WTC11 (cell line): ENCODE results near the gene ZNF213. TPM values are rescaled to one million over a fixed set of nuclear protein-coding genes. Genes with fewer than 3 reads are reported as not detected.
A peak's percentile ranks its signal among the peaks of the same experiment; 100 is the strongest.

Experiments
- ATAC-seq: fragments of 200-7000 bp; cut with Tn5 transposase; 2 replicates; pipeline ENCODE4 v1.10.0; 2021; ENCODE audit warnings: mild to moderate bottlenecking, moderate library complexity
- CTCF ChIA-PET: fragments of 300-600 bp; sonication (Branson Sonifier 250); formaldehyde crosslinking; loops from one replicate; lab custom pipeline; 2021; ENCODE audit warnings: antibody characterized with exemption; lab: Charles Lee
- POLR2A ChIA-PET: fragments of 350-600 bp; sonication (Branson Sonifier 250); formaldehyde crosslinking; loops from one replicate; lab custom pipeline; 2021; ENCODE audit warnings: antibody characterized with exemption; lab: Charles Lee
- DNase-seq: peaks from one replicate; pipeline ENCODE4 v3.0.0; 2021; ENCODE audit warnings: low spot score
- H3K27ac Mint-ChIP-seq: 2 replicates; pipeline ENCODE4 v1.8.0; 2021; ENCODE audit warnings: mixed read lengths
- H3K27me3 Mint-ChIP-seq: 2 replicates; pipeline ENCODE4 v1.8.0; 2021; ENCODE audit warnings: low read depth, mild to moderate bottlenecking, moderate library complexity, mixed read lengths
- H3K36me3 Mint-ChIP-seq: 2 replicates; pipeline ENCODE4 v1.8.0; 2021; ENCODE audit warnings: mixed read lengths
- H3K4me1 Mint-ChIP-seq: 2 replicates; pipeline ENCODE4 v1.8.0; 2022; ENCODE audit warnings: mixed read lengths
- H3K4me3 Mint-ChIP-seq: 2 replicates; pipeline ENCODE4 v1.8.0; 2021; ENCODE audit warnings: mild to moderate bottlenecking, moderate library complexity, mixed read lengths
- H3K9me3 Mint-ChIP-seq: 2 replicates; pipeline ENCODE4 v1.8.0; 2021; ENCODE audit warnings: mixed read lengths
- ARID4B ChIP-seq: sonication (generic); formaldehyde crosslinking; IDR thresholded peaks from 2 replicates; pipeline ENCODE4 v1.8.0; 2023; ENCODE audit warnings: missing genetic modification reagents, mild to moderate bottlenecking, borderline replicate concordance
- CBFB ChIP-seq: sonication (generic); formaldehyde crosslinking; IDR thresholded peaks from 2 replicates; pipeline ENCODE4 v1.8.1; 2022; ENCODE audit warnings: mild to moderate bottlenecking, low read depth, missing genetic modification reagents
- CREM ChIP-seq: sonication (generic); formaldehyde crosslinking; IDR thresholded peaks from 2 replicates; pipeline ENCODE4 v1.8.1; 2022; ENCODE audit warnings: mild to moderate bottlenecking, missing genetic modification reagents, moderate library complexity
- ELF4 ChIP-seq: sonication (generic); formaldehyde crosslinking; IDR thresholded peaks from 2 replicates; pipeline ENCODE4 v1.8.1; 2022; ENCODE audit warnings: low read depth, mild to moderate bottlenecking, moderate library complexity, missing genetic modification reagents
- FOXK1 ChIP-seq: sonication (generic); formaldehyde crosslinking; IDR thresholded peaks from 2 replicates; pipeline ENCODE4 v1.8.0; 2022; ENCODE audit warnings: mild to moderate bottlenecking, moderate library complexity, missing genetic modification reagents
- GRHL2 ChIP-seq: fragments of 250-450 bp; sonication (Bioruptor Pico); IDR thresholded peaks from 2 replicates; pipeline ENCODE4 v1.8.0; 2022; ENCODE audit warnings: mild to moderate bottlenecking, moderate library complexity; ENCODE audit not compliant: insufficient replicate concordance, severe bottlenecking
- HMGA2 ChIP-seq: fragments of 250-450 bp; sonication (Bioruptor Pico); IDR thresholded peaks from 2 replicates; pipeline ENCODE4 v1.4.0; 2021; ENCODE audit warnings: mild to moderate bottlenecking, moderate library complexity
- NFYB ChIP-seq: sonication (generic); formaldehyde crosslinking; conservative IDR thresholded peaks from 2 replicates; pipeline ENCODE4 v1.8.0; 2022; ENCODE audit warnings: low read depth, missing genetic modification reagents
- SP1 ChIP-seq: sonication (generic); formaldehyde crosslinking; conservative IDR thresholded peaks from 2 replicates; pipeline ENCODE4 v1.8.1; 2022; ENCODE audit warnings: missing genetic modification reagents
- TCF7 ChIP-seq: sonication (generic); formaldehyde crosslinking; IDR thresholded peaks from 2 replicates; pipeline ENCODE4 v1.8.0; 2022; ENCODE audit warnings: mild to moderate bottlenecking, low read depth, missing genetic modification reagents, moderate library complexity
- TEAD4 ChIP-seq: sonication (generic); formaldehyde crosslinking; IDR thresholded peaks from 2 replicates; pipeline ENCODE4 v1.8.0; 2022; ENCODE audit warnings: mild to moderate bottlenecking, missing genetic modification reagents
- TP53 ChIP-seq: sonication (generic); formaldehyde crosslinking; IDR thresholded peaks from 2 replicates; pipeline ENCODE4 v1.8.1; 2023; ENCODE audit warnings: mild to moderate bottlenecking, missing genetic modification reagents
- ZMAT4 ChIP-seq: fragments of 250-450 bp; sonication (Bioruptor Pico); IDR thresholded peaks from 2 replicates; pipeline ENCODE4 v1.9.0; 2021; ENCODE audit warnings: mild to moderate bottlenecking
- ZNF219 ChIP-seq: sonication (generic); formaldehyde crosslinking; IDR thresholded peaks from 2 replicates; pipeline ENCODE4 v1.8.0; 2023; ENCODE audit warnings: missing genetic modification reagents, mild to moderate bottlenecking, borderline replicate concordance
- ZNF396 ChIP-seq: fragments of 250-450 bp; sonication (Bioruptor Pico); IDR thresholded peaks from 2 replicates; pipeline ENCODE4 v1.8.0; 2021; ENCODE audit warnings: mild to moderate bottlenecking, moderate library complexity, borderline replicate concordance
- ZNF423 ChIP-seq: fragments of 250-450 bp; sonication (Bioruptor Pico); IDR thresholded peaks from 2 replicates; pipeline ENCODE4 v2.1.2; 2022; ENCODE audit warnings: mild to moderate bottlenecking, moderate library complexity
- total RNA-seq: library from RNA; stranded (reverse); gene quantifications from 3 replicates; pipeline ENCODE4 v1.2.3, GENCODE V29; 2021
- TF ChIP-seq, protein P1 (sequence below): sonication (generic); formaldehyde crosslinking; IDR thresholded peaks from 2 replicates; pipeline ENCODE4 v1.8.1; 2023; ENCODE audit warnings: mild to moderate bottlenecking, missing genetic modification reagents

The ZNF213 gene
- total RNA-seq, 1 experiment from 2014 or later: 11.6 TPM

DNA sequence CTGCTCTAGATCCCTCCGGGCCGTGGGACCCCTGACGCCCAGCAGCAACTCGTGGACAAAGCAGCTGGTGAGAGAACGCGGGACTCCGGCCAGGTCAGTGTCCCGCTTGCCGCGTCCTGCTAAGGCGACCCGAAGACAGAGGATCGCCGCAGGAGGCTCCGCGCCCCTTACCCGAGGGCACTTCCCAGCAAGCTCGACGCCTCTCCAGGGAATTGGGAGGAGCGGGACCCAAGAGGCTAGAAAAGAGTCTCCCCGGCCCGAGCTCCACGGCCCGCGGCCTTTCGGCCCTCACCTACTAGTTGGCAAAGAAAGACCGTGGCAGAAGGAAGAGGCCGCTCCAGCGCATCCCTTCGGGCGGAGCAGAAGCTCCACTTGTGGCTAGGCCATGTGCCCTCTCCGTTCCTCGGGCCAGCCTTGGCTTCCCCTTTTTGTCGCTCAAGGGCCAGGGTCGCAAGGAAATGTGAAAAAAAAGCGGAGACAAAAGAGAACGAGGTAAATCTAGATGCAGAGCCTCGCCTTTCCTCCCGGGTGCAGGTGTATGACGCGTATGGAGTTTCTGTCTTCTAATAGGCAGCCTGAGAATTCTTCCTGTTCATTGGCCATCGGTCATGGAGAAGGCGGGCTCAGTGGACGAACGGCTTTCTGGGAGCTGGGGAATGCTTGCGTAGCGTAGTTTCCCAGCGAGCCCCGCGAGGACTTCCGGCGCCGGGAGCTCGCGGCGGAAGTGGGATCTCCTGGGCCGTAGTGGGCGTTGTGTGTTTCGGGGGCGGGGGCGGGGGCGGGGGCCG lies at the start of gene ZNF213 (continued):
- peak; percentile 74 for TF ChIP-seq NFYB (CRISPR knock-in tag)
- 0 out of 2 replicates have a peak, but pooled peaks have one; percentile 16 for TF ChIP-seq HMGA2 (CRISPR knock-in tag)
- TF ChIP-seq TCF7 (CRISPR knock-in tag): no peak
- peak; percentile 66; the same call in 1 of the 2 replicates for TF ChIP-seq FOXK1 (CRISPR knock-in tag)

DNA sequence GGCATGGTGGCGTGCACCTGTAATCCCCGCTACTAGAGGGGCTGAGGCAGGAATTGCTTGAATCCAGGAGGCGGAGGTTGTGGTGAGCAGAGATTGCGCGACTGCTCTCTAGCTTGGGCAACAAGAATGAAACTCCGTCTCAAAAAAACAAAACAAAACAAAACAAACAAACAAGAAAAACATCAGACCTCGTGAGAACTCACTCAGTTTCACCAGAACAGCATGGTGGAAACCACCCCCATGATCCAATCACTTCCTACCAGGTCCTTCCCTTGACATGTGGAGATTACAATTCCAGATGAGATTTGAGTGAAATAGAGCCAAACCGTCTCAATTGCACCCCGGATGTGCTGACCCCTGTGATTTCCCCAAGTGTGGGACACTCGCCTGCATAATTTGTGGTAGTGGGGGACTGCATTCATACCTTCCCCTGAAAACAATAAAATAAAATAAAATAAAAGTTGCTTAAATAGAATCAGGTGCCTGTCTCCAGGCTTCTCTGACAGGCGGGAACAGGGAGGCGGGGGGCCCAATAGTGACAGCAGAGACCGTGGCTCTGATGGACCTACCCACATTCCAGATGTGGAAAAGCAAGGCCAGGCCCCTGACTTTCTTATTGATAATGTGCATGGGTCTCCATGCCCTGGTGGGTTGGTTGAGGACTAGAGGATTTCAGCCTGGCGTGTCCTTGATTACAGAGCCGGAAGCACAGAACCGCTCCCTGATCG lies 48.8 kb upstream of the ZNF213 start:
- POLR2A ChIA-PET: interaction anchor here (1.9 kb wide), 1 partner anchor 26 kb away, joined by 5 read pairs; no protein-coding TSS in a partner anchor
- Mint-ChIP-seq H3K27ac (peak overlapping the region; percentile 61), H3K4me1 (peaks cover 21% of the 10 kb centered on the region), H3K4me3 (no peak overlapping the region), H3K9me3 (peaks cover 2% of the 10 kb centered on the region; the same call in 1 of the 2 replicates), H3K36me3 (peaks cover 20% of the 10 kb centered on the region), H3K27me3 (no peaks in the 10 kb centered on the region)
- TF ChIP-seq ELF4 (CRISPR knock-in tag) (no peak), ZNF423 (CRISPR knock-in tag) (no peak)
- no peak for DNase-seq
- CTCF ChIA-PET: interaction anchor here (1.3 to 5.2 kb wide), 3 partner anchors 10 to 54 kb away, joined by 3 to 52 read pairs (median 6); no protein-coding TSS in a partner anchor
- no peak for ATAC-seq

GRCh38 chr16:3086596-3087242 lies 48.1 kb upstream of the ZNF213 start:
- no peak for DNase-seq

GRCh38 chr16:3087243-3088235 lies 47.3 kb upstream of the ZNF213 start:
- CTCF ChIA-PET: interaction anchor here (0.8 to 5.2 kb wide), 14 partner anchors 8 to 113 kb away, joined by 3 to 52 read pairs (median 6); partner anchors contain the start of gene ZSCAN10
- Mint-ChIP-seq H3K27me3 (no peaks in the 10 kb centered on the region), H3K36me3 (peaks cover 32% of the 10 kb centered on the region), H3K4me3 (no peak overlapping the region), H3K9me3 (no peaks in the 10 kb centered on the region), H3K27ac (peak overlapping the region; percentile 84), H3K4me1 (peaks cover 21% of the 10 kb centered on the region)
- POLR2A ChIA-PET: interaction anchor here (1.0 to 1.9 kb wide), 6 partner anchors 11 to 60 kb away, joined by 3 to 12 read pairs (median 4); partner anchors contain the start of genes ZNF205 and ZSCAN10
- ATAC-seq (peak; percentile 49), DNase-seq (peak; percentile 50)
- TF ChIP-seq ZMAT4 (CRISPR knock-in tag): peak; percentile 14; the same call in 1 of the 2 replicates
- no peak for TF ChIP-seq CREM
- TF ChIP-seq FOXK1 (CRISPR knock-in tag): peak; percentile 45; the same call in 1 of the 2 replicates
- peak; percentile 43; the same call in 1 of the 2 replicates for TF ChIP-seq ARID4B
- TF ChIP-seq TEAD4 (CRISPR knock-in tag): 0 out of 2 replicates have a peak, but pooled peaks have one; percentile 18

More at GRCh38 chr16:3086596-3087242, 48.1 kb upstream of the ZNF213 start:
- peaks cover 27% of the 10 kb centered on the region for H3K36me3 Mint-ChIP-seq
- ChIA-PET CTCF (interaction anchor here (1.0 to 5.2 kb wide), 12 partner anchors 8 to 112 kb away, joined by 3 to 52 read pairs (median 7); partner anchors contain the start of gene ZSCAN10), POLR2A (interaction anchor here (1.0 to 1.9 kb wide), 5 partner anchors 12 to 59 kb away, joined by 4 to 12 read pairs (median 4); partner anchors contain the start of genes ZNF205 and ZSCAN10)
- TF ChIP-seq TP53 (CRISPR knock-in tag) (no peak), SP1 (CRISPR knock-in tag) (0 out of 2 replicates have a peak, but pooled peaks have one; percentile 2), GRHL2 (CRISPR knock-in tag) (no peak), ZNF396 (no peak), CBFB (CRISPR knock-in tag) (no peak), ZNF219 (CRISPR knock-in tag) (no peak)
- TF ChIP-seq, protein P1, sequence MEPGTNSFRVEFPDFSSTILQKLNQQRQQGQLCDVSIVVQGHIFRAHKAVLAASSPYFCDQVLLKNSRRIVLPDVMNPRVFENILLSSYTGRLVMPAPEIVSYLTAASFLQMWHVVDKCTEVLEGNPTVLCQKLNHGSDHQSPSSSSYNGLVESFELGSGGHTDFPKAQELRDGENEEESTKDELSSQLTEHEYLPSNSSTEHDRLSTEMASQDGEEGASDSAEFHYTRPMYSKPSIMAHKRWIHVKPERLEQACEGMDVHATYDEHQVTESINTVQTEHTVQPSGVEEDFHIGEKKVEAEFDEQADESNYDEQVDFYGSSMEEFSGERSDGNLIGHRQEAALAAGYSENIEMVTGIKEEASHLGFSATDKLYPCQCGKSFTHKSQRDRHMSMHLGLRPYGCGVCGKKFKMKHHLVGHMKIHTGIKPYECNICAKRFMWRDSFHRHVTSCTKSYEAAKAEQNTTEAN: no peak
- no peak overlapping the region for H3K4me3 Mint-ChIP-seq
- peak; percentile 27 for ATAC-seq
- peaks cover 21% of the 10 kb centered on the region for H3K4me1 Mint-ChIP-seq
- no peaks in the 10 kb centered on the region for H3K9me3 Mint-ChIP-seq
- H3K27me3 Mint-ChIP-seq: no peaks in the 10 kb centered on the region
- peak overlapping the region; percentile 36; the same call in 1 of the 2 replicates for H3K27ac Mint-ChIP-seq
